DMS 273 (cell line): ENCODE results near the gene UBASH3B.

ENCODE experiments used
- DNase-seq: peaks from one replicate; lab custom pipeline; 2025; ENCODE audit not compliant: unreplicated experiment; lab: John Stamatoyannopoulos, UW

UBASH3B gene

DNA sequence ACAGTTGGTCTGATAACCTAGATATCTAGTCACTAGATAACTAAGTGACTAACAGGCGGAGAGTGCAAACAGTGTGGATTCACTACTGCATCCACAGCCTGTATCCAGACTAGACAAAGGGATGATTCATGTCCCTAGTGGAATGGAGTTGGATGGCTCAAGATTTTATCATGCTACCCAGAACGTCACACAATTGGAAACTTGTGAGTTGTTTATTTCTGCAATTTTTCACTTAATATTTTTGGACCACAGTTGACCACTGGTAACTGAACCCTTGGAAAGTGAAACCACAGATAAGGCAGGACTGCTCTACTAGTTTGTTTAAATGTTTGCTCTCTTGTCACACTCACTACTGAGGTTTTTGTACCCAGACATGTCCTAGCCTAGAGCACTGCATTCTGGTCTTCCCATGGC, 76.0 kb downstream of the UBASH3B start:
- DNase-seq = no peak

DNA sequence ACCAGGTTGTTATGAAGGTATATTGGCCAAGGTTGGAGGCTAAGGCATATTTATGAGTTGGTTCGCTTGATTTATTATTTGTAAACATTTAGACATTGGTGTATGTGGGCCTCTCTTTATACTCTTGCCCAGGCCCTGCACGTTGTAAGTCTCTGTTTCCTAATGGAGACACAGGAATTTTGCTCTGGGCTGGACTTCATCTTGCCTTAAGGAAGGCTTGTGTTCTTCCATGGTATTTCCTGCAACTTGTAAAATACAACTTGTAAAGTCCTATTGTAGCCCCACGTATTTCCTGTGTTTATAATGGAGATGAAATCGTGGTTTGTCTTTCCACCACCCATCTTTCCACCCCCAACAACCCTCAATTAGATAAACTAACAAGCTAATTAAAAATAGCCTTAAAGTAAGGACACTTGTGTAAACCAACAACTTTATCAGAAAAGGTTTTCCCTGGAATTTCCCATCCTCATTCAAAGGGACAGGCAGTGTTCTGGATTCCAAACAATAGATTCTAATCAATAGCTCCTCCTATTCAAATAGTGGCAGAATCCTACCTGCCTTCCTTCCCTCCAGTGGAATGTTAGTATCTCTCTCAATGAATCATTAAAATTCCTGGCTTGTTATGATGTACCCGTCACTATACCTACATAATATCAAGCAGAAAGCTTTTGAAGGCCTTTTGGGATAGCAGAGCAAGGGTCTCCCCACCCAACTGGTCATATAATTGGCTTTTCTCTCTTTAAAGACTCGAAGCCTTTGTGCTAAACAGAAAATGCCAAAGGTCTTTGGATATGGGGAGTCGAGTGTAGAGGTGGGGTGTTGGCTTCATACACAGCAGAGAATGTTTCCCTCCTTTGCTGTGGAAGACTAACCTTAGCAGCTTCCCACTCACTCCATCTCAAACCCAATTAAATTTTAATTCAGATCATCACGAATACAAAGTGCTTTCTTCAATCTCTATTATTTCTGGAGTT, 77.1 kb downstream of the UBASH3B start:
- DNase-seq = no peak

DNA sequence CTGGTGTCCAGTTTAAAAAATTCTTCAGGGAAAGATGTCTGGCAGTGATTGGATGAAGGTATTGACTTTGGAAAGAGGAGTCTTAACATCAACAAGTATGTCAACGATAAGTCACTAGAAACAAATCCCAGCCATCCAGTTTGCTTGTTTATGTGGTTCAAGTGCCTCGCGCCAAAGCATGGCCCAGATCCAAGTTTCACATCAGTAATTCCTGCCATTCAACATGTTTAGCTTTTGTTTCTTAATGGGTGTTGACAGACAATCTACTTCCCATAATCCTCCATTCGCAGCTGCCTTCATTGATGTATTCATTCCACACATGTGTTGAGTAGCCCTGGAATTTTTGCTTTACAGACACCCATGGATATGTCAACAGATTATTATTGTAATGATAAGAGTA, 77.8 kb downstream of the UBASH3B start:
- DNase-seq = no peak

DNA sequence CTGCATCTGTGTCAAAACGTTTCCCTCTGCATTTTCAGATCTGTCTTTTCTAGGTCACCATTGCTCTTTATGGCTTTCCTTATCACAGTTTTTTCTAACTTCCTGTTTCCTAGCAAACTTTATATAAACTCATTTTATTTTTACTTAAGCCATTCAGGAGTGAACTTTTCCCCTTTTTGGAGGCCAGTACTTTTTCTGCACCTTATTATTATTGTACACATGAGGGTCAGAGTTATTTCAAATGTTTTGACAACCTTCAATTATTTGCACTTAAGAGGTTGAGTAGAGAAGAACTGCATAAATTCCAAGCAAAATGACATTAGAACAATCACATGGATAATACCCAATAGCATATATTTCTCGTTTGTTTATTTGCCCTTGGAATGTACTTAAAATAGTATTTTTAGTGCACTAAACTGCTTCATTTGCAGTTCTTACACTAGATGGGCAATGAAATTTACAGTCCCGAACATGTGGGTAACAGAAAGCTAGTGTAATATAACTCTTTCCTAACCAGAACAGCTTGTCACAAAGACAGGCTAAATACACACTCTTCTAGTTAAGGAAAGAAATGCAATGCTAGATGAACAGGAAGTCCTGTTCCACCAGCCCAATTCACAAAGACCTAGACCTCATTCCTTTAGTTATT, 79.5 kb downstream of the UBASH3B start:
- no peak for DNase-seq

DNA sequence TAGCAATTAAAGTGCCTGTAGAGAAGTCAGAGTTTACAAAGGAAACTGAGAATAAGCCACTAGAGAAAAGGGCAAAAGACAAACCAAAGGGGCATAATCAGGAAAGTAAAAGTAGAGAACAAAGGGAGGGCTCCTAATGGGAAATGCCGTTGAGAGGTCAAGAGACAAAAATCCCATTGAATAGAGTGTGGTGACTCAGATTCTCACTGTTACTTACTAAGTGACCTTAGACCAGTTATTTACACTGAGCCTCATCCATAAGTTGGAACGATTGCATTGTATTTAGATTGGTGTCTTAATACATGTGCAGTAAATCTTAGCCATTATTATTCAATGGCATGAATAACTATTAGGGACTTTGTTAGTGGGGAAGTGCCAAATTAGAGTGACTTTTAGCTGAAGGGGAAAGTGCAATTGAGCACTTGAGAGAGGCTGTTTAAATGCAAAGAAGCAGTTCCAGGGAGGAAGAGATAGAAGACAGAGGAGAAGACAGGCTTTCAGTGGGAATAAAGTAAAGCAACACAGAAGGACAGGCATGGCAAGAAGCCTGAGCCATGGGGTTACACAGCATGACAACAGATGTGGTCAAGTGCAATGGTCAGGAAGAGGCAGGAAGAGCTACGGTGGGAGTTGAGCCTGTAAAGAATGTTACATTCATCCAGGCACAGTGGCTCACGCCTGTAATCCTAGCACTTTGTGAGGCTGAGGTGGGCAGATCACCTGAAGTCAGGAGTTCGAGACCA, 82.6 kb downstream of the UBASH3B start:
- no peak for DNase-seq

DNA sequence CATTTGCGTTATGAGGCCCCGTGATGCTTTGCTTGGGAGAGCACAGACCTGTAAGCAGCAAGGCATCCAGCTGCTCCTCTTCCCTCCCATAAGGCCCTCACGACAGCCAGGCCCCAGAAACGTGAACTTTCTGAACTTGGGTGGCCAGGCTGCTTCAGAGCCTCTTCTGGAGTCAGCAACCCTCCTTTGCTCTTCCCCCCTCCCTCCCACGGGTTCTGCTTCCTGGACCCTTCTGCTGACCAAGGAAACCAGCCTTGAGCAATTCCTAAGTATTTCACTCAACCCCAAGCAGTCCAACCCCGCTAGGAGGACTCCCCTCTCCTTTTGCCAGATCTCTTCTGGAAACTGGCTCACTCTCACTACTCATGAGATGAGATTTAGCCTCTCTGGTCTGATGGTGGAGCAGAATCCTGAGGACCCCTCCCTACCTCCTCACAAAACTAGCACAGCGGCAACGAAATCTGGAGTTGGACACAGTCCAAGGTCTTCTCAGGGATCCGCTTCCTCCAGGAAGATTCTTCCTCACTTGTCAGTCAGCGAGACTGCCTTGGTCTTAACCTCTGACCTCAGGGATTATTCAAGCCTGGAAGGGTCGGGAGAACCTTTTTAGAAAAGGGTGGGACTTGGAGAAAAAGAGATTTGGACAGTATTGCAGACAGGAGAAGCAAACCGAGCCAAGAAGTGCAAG, 86.2 kb downstream of the UBASH3B start:
- DNase-seq = no peak

DNA sequence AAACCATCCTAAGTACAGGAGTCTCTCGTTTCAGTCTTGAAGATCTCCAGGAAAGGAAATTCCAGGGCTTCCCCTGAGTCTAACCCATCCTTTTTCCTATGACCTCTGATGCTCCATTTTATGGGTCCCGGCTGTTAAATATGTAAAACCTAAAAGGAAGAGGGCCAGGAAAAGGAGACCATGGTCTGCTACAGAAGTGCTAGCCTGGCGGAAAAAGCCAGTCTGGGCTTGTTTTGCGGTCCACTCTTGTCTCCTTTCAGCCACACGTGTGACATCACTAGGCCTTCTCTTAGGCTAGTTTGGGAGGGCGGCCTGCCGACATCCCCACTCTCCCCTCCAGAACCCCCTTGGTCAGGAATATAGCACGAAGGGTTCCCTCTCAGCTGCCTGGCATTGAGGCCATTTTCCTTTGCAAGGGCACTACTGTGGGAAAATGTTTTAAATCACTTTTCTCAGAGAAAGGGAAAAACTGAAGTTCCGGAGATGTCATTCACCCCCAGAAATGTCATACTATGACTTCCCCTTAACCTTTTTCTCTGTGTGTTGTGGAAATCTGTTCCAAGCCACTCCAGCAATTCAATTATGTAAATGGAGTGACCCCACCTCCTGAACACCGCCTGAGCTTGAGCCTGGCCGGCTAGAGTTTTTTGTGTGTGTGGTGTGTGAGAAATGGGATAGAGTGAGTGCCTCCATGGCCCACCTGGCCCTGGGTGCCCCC, 86.9 kb downstream of the UBASH3B start:
- no peak for DNase-seq

DNA sequence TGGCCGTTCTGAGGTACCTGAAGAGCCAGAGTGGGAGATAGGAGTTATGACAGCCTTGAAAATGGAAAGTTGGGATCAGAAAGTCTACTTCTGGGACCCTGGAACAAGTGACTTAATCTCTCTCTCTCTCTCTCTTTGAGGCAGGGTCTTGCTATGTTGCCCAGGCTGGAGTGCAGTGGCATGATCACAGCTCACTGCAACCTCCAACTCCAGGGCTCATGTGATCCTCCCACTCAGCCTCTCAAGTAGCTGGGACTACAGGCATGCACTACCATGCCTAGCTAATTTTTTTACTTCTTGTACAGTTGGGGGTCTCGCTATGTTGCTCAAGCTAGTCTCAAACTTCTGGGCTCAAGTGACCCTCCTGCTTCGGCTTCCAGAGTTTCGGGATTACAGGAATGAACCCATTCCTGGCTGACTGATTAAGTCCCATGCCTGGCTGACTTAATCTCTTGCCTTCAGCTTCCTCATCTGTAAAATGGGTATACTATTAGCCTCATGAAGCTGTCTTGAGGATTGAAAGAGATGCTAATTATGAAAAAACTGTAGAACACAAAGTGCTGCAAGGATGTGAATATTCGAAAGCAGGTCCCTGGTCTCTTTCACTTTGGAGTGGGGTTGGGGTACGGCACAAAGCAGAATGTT, 87.7 kb downstream of the UBASH3B start:
- DNase-seq = no peak

DNA sequence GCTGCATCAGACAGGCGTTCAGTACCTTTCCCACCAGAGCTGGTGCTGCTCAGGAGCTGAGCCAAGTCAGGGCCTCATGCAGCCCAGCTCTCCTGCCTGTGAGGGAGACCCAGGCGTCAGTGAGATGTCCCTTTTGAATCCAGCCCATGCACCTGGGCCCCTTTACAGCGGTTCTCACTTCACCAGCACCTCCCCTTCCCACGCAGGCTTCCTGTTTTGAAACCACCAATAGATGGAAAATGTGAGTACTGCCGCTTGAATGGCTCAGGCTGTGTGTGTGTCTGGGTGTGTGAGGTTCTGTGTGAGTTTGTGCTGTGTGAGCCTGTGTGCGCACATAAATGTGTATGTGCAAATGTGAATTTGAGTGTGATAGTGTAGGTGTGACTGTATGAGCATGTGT, 88.4 kb downstream of the UBASH3B start:
- DNase-seq = no peak

DNA sequence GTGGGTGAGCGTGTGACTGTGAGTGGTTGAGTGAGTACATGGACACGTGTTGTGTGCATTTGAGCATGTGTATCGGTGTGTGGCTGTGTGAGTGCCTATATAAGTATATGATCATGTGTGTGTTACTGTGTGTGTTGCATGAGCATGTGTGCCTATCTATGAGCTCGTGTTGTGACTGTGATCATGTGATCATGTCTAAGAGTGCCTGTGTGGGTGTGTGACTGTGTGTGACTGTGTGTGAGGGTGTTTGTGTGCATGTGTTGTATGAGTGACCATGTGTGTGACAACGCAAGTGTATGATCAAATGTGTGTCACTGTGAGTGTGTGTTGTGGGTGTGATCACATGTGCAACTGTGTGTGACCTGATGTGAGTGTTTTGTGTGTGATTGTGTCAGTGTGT, 88.8 kb downstream of the UBASH3B start:
- no peak for DNase-seq

DNA sequence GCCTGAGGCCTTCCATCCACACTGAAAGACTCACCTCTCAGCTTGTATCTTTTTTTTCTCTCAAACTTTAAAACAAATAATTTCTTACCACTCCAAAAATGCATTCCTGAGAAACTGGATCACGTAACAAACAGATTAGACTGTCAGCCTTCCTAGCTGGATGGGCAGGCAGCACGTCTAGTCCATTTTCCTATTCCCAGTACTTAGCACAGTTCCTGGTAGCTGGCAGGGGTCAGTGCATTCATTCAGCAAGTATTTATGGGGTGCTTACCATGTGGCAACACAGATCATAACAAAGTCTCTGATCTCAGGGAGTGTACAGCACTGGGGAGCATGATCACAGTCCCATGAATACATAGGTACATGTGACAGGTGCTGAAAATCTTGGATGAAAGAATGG, 89.6 kb downstream of the UBASH3B start:
- DNase-seq = no peak

DNA sequence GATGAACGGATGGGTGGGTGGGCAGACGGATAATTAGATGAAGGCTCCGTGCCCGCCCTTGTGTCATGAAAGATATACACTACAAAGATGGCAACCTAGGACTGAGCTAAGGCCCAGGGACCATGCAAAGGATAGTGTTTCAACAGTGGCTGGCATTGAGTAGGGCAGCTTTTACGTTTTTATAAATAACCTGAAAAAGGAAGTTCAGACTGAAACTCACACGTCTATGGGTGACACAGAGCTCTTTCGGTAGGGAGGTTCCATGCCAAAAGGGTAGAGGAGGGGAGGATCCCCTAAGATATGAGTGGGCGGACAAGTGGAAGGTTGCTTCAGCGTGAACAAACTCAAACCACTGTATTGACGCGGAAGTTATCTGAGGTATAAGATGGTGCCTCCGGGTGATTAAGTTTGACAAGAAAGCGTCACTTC, 90.5 kb downstream of the UBASH3B start:
- no peak for DNase-seq

DNA sequence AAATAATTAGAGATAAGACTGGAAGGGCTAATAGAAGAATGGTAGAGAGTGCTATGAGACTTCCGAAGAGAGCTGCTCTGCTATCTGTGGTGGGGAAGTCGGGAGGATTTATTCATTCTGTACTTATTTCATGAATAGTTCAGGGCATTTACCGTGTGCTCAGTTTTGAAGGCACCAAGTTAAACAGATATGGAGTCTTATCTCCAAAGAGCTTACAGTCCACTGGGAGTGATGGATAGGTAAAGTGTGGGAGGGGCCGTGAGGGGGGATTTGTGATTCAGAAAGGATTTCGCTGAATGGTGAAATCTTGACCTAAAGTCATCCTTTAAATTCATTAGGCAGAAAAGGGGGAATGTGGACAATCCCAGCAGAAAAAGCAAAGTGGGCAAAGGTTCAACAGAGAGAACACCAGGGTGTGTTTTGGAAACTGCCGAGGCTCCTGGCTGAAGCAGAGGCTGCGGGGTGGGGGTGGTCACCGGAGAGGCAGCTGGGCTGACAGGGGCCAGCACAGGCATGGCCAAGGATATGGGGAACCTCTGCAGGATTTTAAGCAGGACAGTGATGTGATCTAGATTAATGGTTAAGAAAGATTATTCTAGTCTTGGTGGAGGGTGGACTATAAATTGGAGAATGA, 91.2 kb downstream of the UBASH3B start:
- no peak for DNase-seq

DNA sequence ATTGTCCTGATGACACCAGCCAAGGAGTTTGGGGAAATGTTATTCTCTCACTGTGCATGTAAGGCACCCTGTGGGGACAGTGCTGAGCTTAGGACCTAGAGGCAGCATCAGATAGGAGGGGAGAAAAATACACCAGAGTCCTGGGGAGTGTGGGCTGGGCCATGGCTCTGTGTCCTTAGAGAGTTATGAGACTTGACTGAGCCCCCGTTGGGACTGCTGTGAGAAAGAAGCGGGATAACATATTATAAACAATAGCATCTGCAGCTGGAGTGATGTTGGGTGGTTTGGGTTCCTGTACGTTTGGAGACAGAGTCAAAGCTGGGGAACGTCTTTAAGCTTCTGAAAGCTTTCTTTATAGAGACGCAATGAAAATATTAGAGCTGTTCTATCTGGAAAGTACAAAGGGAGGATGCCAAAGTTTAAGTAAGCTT, 91.8 kb downstream of the UBASH3B start:
- no peak for DNase-seq

DNA sequence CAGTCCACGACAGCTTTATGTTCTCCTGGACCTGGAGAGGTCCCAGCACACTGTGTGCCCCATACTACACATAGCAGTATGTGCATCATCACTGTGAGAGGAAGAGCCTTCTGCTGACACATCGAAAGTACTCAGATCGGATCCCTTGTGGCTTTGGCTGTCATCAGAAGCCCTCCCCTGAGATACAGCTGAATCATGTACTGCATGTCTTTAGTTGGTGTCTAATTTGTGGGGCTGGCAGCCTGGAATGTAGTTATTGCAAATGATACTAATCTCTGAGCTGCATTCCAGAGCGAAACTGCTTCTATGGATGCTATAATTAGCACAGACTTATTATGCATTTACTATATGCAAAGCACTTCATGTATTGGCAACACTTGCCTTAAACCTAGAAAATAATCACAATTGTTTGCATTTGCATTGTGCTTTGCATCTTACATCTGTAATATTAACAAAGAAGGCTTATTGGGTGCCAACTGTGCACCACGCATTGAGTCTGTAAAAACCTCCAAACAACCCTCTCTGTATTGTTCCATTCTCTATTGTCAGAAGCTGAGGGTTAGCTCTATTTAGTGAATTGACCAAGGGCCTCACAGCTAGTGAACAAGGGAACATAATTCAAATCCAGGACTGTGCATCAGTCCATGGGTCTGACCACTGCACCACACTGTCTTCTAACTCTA, 93.6 kb downstream of the UBASH3B start:
- DNase-seq = no peak

DNA sequence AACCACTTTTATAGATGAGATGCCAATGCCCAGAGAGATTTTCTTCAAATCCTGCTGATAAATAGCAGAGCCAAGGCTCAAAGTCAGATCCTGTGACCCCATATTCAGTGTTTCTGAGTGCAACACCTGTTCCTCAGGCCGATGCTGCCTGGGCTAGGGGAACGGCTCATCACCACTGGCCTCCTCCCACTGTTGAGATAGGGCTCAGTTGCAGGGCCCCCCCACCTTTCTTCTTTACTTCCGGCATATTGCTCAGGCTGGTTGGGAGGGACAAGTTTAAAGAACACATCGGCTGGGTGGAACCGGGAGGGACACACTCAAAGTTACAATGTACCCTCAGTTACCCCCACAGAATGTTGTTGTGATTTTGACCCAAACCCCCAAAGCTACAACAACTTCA, 94.5 kb downstream of the UBASH3B start:
- DNase-seq = no peak

DNA sequence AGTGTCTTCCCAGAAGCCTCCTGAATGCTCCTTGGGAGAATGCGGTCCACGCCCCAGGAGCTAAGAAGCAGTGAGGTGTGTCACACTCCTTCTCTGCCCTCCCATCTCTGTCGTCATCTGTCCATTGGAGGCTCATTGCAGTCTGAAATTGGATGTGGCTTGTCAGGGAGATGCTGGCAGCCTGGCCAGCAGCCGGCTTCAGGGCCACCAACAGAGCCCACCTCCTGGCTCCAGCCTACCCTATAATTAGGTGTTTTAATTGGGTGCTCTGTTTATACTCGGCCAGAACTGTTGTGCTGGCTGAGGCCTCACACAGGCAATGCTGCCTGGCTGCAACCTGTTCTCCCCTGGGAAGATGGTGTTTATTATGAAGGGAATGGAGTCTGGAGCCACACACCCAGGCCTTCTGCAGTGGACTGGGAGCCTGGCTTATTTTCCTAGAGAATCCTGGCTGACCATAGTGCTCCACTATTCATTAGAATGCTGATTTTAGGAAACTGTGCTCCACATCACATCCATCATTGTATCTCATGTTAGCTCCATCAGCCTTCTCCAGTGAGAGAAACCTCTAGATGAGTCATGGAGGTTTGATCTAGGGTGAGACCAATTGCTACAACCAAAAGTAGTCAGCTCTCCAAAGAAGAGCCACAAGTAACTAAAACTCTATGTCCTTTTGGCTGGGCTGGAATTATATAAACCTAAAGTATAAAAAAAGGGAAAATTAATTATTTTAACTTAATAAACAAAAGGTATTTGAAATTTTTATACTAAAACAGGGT, 96.0 kb downstream of the UBASH3B start:
- DNase-seq = peak; percentile 54

DNA sequence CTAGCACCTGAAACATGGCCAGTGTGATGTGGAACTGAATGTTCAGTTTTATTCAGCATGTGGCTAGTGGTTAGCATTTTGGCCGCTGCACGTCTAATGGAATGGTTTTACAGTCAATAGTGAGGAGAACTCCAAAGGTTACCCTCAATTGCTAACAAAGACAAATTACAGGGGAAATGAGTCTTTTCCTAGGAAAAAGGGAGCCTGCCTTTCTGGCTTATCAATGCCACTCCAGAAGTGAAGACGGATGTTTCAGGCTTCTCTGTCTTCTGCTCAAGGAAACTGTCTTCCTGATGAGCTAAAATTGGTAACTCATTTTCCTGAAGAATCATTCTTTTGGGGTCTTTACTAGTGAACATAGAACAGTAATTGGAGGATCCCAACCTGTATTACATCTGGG, 98.5 kb downstream of the UBASH3B start:
- no peak for DNase-seq
